Activated T-cell treated with anti-CD3 and anti-CD28 coated beads, Interleukin-2, amount 50 U/mL, for 48 hours (primary cell): ENCODE measurements around the gene MKLN1.

Experiments used
- DNase-seq, 2 experiments: peaks; one replicate each; pipeline ENCODE4 v3.0.0-alpha.2; 2020

Gene MKLN1

DNA sequence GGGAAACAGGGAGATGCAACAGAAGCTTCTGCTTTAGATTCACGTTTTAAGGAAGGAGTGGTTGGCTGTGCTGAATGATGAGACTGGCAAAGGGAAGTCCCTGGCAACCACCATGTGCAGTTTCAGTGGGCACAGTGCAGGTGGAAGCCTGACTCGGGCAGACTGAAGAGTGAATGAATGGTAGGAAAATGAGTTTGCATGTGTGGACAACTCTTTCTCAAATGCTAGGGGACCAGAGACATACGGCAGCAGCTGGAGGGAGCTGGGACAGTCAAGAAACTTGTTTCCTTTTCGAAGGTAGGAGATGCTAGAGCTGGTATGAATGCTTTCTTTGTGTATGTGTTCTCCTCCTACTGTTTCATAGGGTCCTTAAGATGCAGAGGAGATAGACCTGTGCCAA, 199.8 kb downstream of the MKLN1 start:
- no peak for DNase-seq

GRCh38 chr7:131529179-131529578, 201.5 kb downstream of the MKLN1 start:
- DNase-seq = no peak

DNA sequence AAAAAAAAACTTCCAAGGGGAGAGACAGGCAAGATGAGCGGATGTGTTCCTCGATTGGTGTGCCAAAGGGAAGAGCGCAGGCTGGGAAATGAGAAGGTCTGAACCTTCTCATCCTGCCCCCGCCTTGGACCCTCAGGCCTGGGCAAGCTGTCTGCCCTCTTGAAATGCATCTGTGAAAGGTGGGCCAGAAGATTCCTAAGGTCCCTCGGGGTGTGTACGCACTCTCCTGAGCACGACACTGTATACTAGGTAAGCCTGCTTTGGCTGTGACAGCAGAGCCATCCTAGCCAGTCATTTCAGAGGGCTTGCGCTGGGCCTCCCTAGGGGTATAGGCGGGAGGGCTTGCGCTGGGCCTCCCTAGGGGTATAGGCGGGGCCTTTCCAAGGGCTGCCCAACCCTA, 201.9 kb downstream of the MKLN1 start:
- DNase-seq = no peak

- DNase-seq = no peak
Observed at GRCh38 chr7:131530137-131530536, 202.5 kb downstream of the MKLN1 start.

- DNase-seq = no peak
Observed at GRCh38 chr7:131532570-131533091, 205.0 kb downstream of the MKLN1 start.

GRCh38 chr7:131533151-131533559, 205.5 kb downstream of the MKLN1 start:
- no peak for DNase-seq

GRCh38 chr7:131533566-131534561, 206.2 kb downstream of the MKLN1 start:
- no peak for DNase-seq

- DNase-seq = no peak
Observed at GRCh38 chr7:131536361-131536849, 208.7 kb downstream of the MKLN1 start.

DNA sequence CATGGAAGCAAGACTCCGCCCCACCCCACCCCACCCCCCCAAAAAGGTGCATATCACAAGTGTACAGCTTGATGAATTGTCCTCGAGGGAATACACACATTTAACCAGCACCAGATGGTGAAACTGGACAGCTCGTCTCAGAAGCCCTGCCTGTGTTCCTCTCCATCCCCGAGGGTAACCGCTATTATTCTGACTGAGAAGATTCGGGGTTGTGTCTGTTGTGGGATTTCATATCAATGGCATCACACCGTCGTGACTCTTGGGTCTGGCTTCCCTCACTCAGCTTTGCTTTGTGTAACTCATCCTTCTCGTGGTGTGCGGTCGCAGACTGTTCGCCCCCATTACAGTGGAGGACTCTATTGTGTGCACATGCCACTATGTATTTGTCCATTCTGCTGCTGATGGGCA, 209.9 kb downstream of the MKLN1 start:
- DNase-seq = no peak

- no peak for DNase-seq
Observed at GRCh38 chr7:131538071-131538812, 210.6 kb downstream of the MKLN1 start.

DNA sequence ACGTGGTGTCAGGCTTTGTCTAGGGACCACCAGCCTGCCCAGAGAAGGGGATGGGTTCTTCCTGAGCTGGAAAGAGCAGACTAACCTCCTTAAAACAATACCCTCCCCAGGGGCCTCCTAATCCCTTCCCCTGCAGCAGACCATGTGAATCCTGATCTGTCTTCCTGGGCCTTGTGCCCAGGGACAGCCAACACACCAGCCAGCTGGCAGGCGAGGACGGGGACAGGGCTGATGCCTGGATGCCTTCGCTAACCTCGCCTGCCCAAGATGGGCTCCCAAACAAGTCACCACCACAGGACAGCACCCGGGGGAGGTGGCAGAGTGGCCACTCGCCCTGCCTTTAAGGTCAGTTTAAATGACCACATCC, 211.1 kb downstream of the MKLN1 start:
- no peak for DNase-seq

DNA sequence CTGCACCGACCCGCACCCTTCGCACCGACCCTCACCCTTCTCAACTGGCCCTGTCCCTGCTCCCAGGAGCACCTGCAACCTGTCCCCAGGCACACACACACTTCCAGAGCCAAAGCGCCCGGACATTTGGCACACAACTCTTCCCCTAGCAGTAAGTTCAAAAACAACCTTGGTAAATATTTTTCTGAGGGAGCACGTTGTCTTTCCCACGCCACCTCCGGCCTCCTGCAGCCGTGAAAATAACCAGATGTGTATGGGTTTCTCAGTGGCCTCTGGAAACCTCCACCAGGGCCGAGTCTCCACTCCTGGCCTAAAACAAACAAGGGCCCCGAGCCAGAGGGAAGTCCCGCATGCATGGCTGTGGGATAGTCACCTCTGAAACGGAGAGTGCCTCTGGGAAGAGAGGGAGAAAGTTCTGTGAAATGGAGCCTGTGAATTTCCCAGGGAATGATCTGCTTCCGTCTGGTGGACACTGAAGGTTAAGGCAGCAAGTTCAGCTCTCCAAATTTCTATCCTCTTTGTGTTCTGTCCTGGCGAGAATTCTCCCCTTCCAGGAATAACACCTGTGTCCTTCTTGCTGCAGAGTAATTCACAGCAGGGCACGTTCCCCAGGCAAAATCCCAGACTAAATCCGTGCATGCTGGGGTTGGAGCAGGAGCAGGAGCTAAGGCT, 213.0 kb downstream of the MKLN1 start:
- no peak for DNase-seq

GRCh38 chr7:131543298-131543697, 215.6 kb downstream of the MKLN1 start:
- DNase-seq = no peak

GRCh38 chr7:131544021-131544420, 216.3 kb downstream of the MKLN1 start:
- no peak for DNase-seq

GRCh38 chr7:131544449-131545301, 217.0 kb downstream of the MKLN1 start:
- no peak for DNase-seq

DNA sequence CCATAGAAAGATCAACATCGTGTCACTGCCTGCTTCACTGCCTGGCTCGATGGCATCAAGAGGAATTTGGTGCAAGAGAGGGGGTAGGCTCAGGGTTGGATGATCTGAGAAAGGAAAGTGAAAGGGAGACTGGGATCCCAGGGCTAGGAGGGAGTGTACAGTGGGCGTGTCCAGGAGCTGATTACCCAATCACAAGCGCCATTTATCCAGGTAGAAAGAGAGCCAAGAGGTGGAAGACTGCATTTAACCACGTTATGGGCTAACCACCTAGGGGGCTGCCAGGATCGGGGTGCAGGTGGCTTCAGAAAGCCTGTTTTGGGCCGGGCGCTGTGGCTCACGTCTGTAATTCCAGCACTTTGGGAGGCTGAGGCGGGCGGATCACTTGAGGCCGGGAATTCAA, 218.4 kb downstream of the MKLN1 start:
- no peak for DNase-seq
